SW 1271 (cell line): ENCODE measurements around the gene PLB1.
A peak's percentile ranks its signal among the peaks of the same experiment; 100 is the strongest.

Experiments
- DNase-seq, 2 experiments: peaks; one replicate each; lab custom pipeline; 2025; lab: John Stamatoyannopoulos, UW

Gene PLB1

DNA sequence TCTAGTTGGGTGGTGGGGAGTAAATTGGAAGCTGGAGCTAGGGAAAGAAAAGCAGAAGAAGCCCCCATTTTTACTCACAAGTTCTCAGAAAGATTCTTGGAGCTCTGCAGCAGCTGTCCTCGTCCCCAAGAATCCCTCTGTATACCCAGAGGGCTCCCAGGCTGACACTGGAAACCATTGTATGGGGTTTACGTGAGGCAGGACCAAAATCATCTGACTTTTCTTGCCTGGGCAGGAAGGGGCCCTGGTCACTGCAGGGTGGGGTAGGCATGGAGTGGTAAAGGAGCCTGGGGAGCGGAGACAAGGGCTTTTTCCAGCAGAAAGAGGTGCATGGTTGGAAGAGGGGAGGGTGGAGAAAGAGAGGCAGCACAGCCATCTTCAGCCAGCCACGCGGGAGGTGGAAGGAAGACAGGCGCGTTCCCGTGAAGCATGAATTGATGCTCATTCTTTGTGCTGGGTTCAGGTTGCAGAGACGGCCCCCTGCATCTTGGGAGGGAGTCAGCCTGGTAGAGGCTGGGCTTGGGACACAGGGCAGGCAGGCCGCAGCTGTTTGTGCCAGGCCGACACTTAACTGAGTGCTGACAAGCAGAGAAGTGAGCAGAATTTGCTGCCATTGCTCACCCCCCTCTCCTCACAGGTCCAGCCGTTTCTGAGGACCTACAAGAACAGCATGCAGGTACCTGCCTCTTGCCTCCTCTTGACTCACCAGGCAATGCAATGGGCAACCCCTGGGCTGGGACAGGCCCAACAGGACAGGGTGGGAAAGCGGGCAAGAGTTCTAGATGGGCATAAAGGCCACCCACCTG is 94.8 kb downstream of the PLB1 start:
- no peak for DNase-seq

DNA sequence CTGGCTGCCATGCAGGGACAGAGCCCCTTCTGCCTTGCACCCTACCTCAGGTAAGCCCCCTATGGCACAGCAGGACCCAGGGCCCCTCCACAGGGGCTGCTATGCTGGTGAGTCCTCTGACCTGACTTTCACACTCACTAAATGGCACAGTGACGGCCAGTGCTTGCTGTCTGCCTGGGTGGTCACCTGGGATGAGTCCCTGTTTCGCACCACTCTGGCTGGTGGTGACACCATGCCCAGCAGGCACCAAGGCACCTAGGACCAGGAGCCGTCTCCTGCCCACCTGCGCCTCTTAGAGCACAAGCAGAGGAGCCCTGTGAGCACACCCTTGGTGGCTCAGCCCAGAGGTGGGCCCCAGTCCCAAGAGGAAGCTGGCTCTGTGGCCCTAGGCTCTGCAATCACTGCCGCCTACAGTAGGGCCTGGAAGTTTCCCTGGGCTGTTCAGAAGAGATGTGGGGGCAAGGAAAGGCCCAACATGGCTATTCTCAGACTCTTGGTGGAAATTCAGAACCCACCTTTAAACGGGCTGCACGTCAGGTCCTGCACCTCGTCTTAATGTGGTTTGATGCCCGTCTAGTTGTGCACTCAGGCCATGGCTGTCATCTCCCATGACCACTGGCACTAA is 96.0 kb downstream of the PLB1 start:
- DNase-seq, result no peak

- no peak for DNase-seq
Measured at GRCh38 chr2:28592481-28592880, 96.6 kb downstream of the PLB1 start.

GRCh38 chr2:28593160-28593755 is 97.4 kb downstream of the PLB1 start:
- no peak for DNase-seq

DNA sequence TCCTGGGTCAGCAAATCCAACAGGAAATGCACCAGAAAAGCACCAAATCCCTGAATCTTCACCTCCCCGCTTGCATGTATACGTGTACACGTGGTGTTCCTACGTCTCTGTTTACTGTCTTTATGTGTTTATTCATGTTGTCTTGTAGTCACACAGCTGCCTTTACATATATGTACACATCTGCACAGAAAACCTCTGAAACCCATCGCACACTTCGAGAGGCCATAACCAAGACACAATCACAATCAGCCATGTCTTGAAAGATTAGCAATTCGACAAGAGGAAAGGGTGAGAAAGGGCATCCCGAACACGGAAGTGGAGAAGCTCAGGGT is 98.1 kb downstream of the PLB1 start:
- DNase-seq, result no peak

DNA sequence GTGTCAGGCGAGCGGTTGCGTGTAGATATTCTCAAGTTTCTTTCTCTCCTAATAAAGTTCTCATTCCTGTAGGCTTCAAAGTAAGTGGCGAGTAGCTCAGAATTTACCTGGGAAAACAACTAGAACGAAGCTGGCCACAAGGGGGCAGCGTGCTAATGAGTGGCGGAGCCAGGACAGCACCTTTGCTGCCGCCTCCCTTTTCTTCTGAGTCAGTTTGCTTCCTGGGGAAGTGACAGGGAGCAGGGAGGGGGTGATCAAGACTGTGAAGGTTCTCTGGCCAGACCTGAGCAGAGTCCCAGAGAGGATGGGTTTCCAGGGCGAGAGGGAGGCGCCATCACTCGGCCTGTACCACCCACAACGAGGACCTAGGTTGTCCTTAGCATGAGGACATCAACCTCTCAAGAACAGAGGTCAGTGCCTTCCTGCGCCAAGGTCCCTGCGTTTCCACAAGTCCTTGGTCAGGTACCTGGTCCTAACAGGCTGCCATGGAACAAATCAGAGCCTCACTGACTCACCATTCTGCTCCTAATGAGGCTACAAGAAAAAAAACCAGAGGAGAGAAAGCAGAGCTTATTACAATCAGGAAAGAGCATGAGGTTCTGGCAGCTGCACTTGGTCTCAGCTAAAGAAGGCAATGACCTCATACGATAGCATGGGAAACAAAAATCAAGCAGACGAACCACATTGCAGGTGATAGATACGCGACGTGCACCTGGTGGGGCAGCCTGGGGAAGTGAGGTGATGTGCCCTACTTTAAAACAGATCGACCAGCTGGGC is 98.7 kb downstream of the PLB1 start:
- peak; percentile 69 to 88 for DNase-seq

DNA sequence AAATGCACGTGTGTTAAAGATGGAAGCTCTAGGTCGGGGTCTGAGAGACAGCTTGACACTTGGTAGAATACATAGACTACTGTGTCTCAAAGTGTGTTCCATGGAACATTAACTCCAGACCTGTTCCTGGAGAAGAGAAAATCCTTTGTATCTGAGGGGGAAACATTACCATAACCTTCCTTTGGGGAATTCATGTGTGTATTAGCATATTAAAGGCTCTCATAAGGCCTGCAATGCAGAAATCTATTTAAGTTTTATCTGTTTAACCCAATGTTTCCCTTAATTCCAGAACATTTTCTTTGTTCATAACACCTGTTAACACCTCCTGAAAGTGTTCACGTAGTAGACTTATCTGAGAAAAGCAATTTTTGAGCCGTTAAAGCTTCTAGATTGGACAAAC is 99.5 kb downstream of the PLB1 start:
- no peak for DNase-seq

DNA sequence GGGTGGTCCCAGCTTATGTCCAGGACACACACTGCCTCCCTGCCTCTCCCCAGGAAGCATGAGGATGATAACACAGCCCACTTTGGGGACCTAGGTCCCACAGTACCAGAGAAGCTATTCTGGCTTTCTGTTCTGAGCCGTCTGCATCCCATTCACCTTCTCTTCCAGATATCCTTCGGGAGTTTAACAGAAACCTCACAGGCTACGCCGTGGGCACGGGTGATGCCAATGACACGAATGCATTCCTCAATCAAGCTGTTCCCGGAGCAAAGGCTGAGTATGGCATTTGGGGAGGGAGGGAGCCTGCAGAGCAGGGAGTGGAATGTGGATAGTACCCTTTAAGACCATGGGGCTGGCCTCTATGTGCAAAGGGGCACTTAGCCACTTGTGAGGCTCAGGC is 102.6 kb downstream of the PLB1 start:
- DNase-seq, result no peak

DNA sequence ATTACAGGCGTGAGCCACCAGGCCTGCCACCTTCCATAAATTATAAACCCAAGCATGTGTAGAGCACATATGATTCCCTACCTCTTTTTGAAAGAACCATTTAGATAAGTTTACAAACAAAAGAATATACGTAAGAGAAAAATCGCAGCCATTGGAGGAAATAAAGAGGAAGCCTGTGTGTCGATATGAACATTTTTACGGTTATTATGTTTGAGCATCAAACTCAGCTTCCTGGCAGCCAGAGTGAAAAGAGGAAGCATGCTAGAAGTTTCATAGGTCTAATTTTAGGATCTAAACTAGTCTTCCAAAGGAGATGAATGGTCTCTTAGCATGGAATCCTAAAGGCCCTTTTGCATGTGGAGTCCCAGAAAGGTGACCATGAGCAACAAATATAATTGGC is 104.3 kb downstream of the PLB1 start:
- no peak for DNase-seq

- no peak for DNase-seq
Measured at GRCh38 chr2:28601616-28602015, 105.8 kb downstream of the PLB1 start.

DNA sequence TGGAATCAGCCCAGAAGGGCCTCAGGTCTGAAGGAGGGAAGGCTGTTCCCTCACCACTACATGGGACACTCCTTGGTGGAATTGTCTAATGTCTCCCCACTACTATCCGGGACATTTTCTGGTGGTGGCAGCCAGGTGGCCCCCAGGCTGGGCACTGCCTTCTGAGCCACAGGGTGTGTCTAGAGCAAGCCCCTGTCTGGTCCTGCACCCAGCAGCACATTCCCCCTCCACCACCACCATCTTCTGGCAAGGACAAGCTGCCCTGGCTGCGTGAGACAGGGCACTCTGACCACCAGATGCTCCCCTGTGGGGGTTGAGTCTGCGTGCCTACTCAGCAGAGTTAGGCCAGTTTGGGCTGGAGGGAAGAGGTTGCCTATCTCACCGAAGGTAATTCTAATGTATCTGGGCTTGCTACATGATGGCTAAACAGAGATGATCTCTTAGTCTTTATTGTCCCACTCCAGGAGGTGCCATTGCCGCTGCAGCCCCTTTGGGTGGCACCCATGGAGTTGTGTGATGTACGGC is 106.3 kb downstream of the PLB1 start:
- no peak for DNase-seq

DNA sequence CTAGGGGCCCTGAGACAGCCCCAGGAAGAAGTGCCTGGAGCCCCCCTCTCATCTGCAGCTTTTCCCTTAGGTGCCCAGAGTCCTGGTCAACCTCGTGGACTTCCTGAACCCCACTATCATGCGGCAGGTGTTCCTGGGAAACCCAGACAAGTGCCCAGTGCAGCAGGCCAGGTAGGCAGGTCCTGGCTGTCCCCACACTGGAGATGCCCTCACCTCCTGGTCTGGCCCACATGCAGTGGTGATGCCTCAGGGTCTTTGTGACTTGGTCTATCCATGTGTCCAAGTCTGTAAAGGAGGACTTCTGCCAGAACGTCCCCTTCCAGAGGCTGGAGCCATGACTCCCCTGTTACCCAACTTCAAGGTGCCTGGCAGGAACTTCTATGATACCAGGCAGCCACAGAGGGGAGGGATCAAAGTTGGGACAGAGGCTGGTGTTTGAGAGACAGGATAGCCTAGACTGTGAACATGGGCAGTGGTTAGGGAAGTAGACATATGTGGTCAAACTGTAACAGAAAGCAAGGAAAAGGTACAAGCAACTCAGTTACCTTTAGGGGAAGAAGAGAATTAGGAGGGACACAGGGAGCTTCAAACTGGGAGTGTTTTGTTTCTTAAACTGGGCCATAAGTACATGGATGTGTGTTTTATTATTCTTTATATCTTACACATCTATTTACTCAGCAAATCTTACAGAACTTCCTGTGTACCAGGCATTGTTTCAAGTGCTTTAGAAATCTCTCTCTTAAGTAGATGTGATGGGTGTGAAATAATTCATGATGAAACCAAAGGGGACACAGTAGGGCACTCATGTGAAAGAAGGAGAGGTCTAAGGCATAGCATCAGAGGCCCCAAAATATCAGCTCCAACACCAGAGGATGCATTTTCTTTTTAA is 107.1 kb downstream of the PLB1 start:
- no peak for DNase-seq

DNA sequence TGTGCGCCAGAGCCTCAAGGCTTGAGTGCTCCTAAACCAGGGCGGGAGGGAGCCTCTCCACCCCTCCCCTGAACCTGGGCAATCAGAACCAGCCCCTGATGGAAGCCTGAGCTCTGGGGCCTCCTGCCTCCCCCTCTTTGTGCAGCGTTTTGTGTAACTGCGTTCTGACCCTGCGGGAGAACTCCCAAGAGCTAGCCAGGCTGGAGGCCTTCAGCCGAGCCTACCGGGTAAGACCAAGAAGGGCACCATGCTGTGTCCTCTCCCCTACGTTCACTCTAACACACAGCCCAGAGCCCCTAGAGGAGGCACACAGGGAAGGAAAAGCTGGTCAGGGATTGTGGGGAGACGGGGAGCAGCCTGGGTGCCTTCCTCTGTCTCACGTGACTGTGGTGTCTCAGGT is 108.0 kb downstream of the PLB1 start:
- DNase-seq, result no peak

- DNase-seq, result no peak
Measured at GRCh38 chr2:28604284-28604843, 108.5 kb downstream of the PLB1 start.

- DNase-seq, result peak in 1 of 2 experiments; percentile 23
Measured at GRCh38 chr2:28606986-28607441, 111.2 kb downstream of the PLB1 start.

DNA sequence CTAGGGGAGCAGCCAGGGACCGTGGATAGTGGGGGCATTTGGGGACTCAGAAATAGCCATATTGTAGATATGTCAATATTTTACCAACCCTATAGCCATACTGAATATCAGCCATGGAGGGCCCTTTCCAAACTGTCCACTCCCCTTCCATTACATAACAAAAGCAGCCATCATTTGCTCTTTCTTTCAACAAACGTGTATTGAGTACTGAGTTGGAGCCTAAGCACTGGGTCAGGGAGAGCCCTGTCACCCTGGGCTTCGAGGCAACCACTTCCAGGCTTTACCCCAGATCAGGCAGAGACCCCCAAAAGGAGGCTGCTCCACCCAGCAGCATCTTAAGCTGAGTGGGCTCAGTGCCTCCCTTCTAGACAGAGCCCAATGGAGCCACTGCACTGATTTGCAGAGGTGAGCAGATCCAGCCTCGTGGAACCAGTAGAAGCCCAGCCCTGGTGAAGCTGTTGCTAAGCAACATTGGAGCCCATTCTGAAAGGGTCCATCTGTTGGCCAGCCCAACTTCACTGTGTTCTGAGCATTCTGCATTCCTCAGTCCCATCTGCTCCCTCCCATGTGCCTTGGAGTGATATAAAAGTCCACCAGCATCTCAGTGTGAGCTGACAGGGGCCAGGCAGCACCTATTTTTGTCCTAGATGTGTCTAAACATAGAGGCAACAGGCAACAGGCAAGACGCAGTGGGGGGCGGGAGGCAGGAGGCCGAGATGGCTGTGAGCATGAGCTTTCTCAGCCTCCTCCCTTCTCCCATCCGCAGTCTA is 112.1 kb downstream of the PLB1 start:
- no peak for DNase-seq

- no peak for DNase-seq
Measured at GRCh38 chr2:28608500-28609424, 112.9 kb downstream of the PLB1 start.

DNA sequence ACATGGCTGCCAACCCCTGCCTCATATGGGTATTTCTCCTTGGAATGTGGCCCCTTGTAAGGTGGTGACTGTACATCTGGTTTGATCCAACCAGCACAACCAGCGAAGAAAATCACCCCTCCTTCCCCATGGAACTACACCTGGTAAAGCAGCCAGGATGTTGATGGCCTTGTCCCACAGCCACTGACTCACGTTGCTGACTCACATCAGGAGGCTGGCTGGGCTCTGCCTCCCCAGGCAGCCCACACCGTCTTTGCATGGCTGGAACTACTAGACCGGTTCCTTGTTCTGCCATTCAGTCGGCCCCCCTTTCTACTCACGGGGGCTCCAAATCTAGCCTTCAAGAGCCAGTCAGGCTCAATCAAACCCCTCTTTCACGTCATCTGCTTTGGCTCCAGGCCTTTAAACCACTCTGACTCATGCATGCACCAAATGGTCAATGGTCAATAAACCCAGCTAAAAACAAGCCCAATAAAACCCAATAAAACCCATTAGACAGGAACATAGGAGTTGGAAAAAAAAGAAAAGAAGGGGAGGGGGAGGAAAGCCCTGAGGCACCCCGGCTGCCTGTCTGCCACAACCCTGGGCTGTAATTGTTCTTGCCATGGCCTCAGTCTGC is 114.8 kb downstream of the PLB1 start:
- peak in 1 of 2 experiments; percentile 42 for DNase-seq
